ENCODE data around the gene FAM229A. TPM values are rescaled to one million over a fixed set of nuclear protein-coding genes. Genes with fewer than 3 reads are reported as not detected.

The FAM229A gene
- polyA plus RNA-seq, 2 of the 4 experiments (the other 2 are of a cell fraction), result 3.5 to 5.6 TPM

GRCh38 chr1:32330558-32331151 lies 31.6 kb downstream of the FAM229A start:
- TF ChIP-seq NFE2L2 (conservative IDR thresholded peaks at IDR 0.05; ENCODE audit: low read length) (no peak), HOXA7 (CRISPR knock-in tag; IDR thresholded peaks at IDR 0.05) (no peak), MAZ (IDR thresholded peaks at IDR 0.05; ENCODE audit: borderline replicate concordance, low read depth, low read length) (no peak), RNF2 (IDR thresholded peaks at IDR 0.05; ENCODE audit: borderline replicate concordance, low read depth) (no peak)
- DNase-seq (ENCODE audit: low read depth in 1 of 2, low spot score in 1 of 2), result no peak
- no peak for FAIRE-seq
- H3K27ac ChIP-seq, result no peak overlapping the region
- H3K4me1 ChIP-seq, result peaks cover 27% of the 10 kb centered on the region
- ATAC-seq, result no peak
- 96% methylated on average over 12 of the region's 12 CpGs for WGBS (ENCODE audit: missing lambda C conversion rate)
- no peak overlapping the region for H3K4me3 ChIP-seq
- H3K9me3 ChIP-seq, result no peaks in the 10 kb centered on the region
- POLR2A ChIA-PET, result interaction anchor here (1.2 to 2.0 kb wide), 2 partner anchors 9 to 64 kb away, joined by 4 to 7 read pairs; partner anchors contain the start of gene BSDC1
- CTCF ChIA-PET, result interaction anchor here (1.0 to 5.3 kb wide), 5 partner anchors 9 to 115 kb away, joined by 3 to 20 read pairs (median 5); no protein-coding TSS in a partner anchor
- no peak overlapping the region for H3K4me2 ChIP-seq

GRCh38 chr1:32329931-32330466 lies 32.3 kb downstream of the FAM229A start:
- no peak for FAIRE-seq
- Histone ChIP-seq H3K4me2 (no peak overlapping the region), H3K9me3 (no peaks in the 10 kb centered on the region), H3K27ac (no peak overlapping the region), H3K4me3 (no peak overlapping the region), H3K4me1 (peaks cover 28% of the 10 kb centered on the region)
- no peak for ATAC-seq
- ChIA-PET CTCF (interaction anchor here (1.5 to 5.3 kb wide), 2 partner anchors 15 to 115 kb away, joined by 3 to 20 read pairs; no protein-coding TSS in a partner anchor), POLR2A (interaction anchor here (1.2 to 2.0 kb wide), 2 partner anchors 8 to 65 kb away, joined by 4 to 7 read pairs; partner anchors contain the start of gene BSDC1)
- WGBS (ENCODE audit: missing lambda C conversion rate), result 87% methylated on average over 4 of the region's 4 CpGs
- no peak for TF ChIP-seq HMGXB4 (CRISPR knock-in tag; IDR thresholded peaks at IDR 0.05; ENCODE audit: borderline replicate concordance)
- TF ChIP-seq ZFP36 (IDR thresholded peaks at IDR 0.05; ENCODE audit: borderline replicate concordance, partially characterized antibody), result peak; percentile 49
- no peak for TF ChIP-seq SREBF2 (IDR thresholded peaks at IDR 0.05)
- TF ChIP-seq RAD21 (conservative IDR thresholded peaks at IDR 0.05 in 1 of 2, IDR thresholded peaks at IDR 0.05 in 1 of 2), result no peak
- no peak for DNase-seq (ENCODE audit: low read depth in 1 of 2, low spot score in 1 of 2)

GRCh38 chr1:32327204-32327603 lies 35.1 kb downstream of the FAM229A start:
- Histone ChIP-seq H3K27ac (no peak overlapping the region), H3K4me1 (peaks cover 20% of the 10 kb centered on the region), H3K9me3 (no peaks in the 10 kb centered on the region), H3K4me3 (no peak overlapping the region), H3K4me2 (no peak overlapping the region)
- FAIRE-seq (no peak), DNase-seq (ENCODE audit: low read depth in 1 of 2, low spot score in 1 of 2) (no peak), ATAC-seq (no peak)
- CTCF ChIA-PET, result interaction anchor here (0.9 kb wide), 1 partner anchor 112 kb away, joined by 4 read pairs; no protein-coding TSS in a partner anchor
- POLR2A ChIA-PET, result no interaction called here
- WGBS (ENCODE audit: missing lambda C conversion rate), result 100% methylated on average over 8 of the region's 11 CpGs
- TF ChIP-seq TFCP2L1 (CRISPR knock-in tag; IDR thresholded peaks at IDR 0.05) (no peak), CHD4 (IDR thresholded peaks at IDR 0.05; ENCODE audit: borderline replicate concordance) (no peak), CEBPB (IDR thresholded peaks at IDR 0.05) (no peak), HOXA7 (CRISPR knock-in tag; IDR thresholded peaks at IDR 0.05) (no peak), PHF8 (IDR thresholded peaks at IDR 0.05; ENCODE audit: borderline replicate concordance, low read depth) (no peak), JUN (IDR thresholded peaks at IDR 0.05) (no peak), ELK1 (IDR thresholded peaks at IDR 0.05; ENCODE audit: low read depth, low read length) (no peak), GATA3 (IDR thresholded peaks at IDR 0.05; ENCODE audit: borderline replicate concordance) (no peak), EHF (CRISPR knock-in tag; IDR thresholded peaks at IDR 0.05) (no peak), FOSL2 (IDR thresholded peaks at IDR 0.05) (no peak), FOSL2 (CRISPR knock-in tag; IDR thresholded peaks at IDR 0.05) (no peak)

Data from A549 (cell line).